ENCODE results near the gene GLRA2. TPM values are rescaled to one million over a fixed set of nuclear protein-coding genes. Genes with fewer than 3 reads are reported as not detected.
"Not testable (repeated sequence)": the region's sequence is repeated elsewhere in the genome, so short reads cannot be mapped to it uniquely, and the experiment has no call there.

Gene GLRA2
- total RNA-seq, 4 donors from 2014 or later, result 0.48 TPM; not detected in 3

DNA sequence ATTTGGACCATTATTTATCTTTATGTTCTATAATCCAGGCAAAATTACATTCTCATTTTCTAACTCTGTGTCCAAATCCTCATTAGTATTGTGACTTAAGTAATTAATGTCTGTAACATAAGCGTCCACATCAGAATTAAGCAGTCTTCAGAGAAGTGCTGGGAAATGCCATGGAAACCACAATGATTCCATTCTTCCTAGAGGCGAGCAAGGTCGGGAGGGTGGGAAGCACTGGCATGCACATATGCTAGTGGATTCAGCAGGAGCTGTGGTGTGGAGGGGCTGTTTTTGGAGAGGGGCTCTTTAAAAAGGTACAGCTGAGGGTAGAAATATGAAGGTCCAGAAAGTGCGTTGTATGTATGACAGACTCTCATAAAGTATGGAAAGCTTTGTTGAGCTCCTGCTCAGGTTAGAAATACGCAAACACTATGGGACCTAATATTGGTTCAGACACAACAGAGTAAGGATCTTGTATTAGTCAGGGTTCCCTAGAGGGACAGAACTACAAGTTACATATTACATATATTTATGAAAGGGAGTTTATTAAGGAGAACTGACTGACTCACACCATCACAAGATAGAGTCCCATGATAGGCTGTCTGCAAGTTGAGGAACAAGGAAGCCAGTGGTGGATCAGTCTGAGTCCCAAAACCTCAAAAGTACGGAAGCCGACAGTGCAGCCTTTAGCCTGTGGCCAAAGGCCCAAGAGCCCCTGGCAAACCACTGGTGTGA, 61.5 kb downstream of the GLRA2 start:
- intact Hi-C loops (cut with DNase I; ENCODE audit: low total_unique reads), result no loop called here
- Histone ChIP-seq H3K4me3 (no peak overlapping the region), H3K9me3 (no peaks in the 10 kb centered on the region)

DNA sequence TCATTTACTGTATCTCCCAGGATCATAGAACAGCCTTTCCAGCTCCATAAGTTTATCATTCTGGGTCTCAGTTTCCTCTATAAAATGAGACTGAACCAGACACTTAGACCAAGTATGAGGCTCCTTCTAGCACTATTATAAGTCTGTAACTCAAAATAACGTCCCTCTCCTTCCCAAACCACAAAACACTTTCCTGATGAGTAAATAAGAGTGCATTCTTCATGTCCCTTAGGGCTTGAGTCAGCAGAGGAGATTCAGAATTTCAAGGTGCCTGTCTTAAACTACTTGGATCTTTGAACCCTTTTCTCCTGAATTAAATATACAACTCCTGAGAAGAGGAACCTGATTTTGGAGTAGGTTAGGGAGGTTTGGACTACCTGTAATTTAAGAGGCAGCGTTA, 62.6 kb downstream of the GLRA2 start:
- TF ChIP-seq, protein P1, sequence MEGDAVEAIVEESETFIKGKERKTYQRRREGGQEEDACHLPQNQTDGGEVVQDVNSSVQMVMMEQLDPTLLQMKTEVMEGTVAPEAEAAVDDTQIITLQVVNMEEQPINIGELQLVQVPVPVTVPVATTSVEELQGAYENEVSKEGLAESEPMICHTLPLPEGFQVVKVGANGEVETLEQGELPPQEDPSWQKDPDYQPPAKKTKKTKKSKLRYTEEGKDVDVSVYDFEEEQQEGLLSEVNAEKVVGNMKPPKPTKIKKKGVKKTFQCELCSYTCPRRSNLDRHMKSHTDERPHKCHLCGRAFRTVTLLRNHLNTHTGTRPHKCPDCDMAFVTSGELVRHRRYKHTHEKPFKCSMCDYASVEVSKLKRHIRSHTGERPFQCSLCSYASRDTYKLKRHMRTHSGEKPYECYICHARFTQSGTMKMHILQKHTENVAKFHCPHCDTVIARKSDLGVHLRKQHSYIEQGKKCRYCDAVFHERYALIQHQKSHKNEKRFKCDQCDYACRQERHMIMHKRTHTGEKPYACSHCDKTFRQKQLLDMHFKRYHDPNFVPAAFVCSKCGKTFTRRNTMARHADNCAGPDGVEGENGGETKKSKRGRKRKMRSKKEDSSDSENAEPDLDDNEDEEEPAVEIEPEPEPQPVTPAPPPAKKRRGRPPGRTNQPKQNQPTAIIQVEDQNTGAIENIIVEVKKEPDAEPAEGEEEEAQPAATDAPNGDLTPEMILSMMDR (IDR thresholded peaks at IDR 0.05), result no peak
- TF ChIP-seq POLR2A (IDR thresholded peaks at IDR 0.05), result no peak
- no peak overlapping the region for H3K4me3 ChIP-seq
- DNase-seq, result no peak
- intact Hi-C loops (cut with DNase I; ENCODE audit: low total_unique reads), result no loop called here
- no peaks in the 10 kb centered on the region for H3K4me1 ChIP-seq
- no peak overlapping the region for H3K27ac ChIP-seq
- no peaks in the 10 kb centered on the region for H3K36me3 ChIP-seq
- H3K9me3 ChIP-seq, result no peaks in the 10 kb centered on the region
- H3K27me3 ChIP-seq, result no peaks in the 10 kb centered on the region

More for the DNA sequence above, 61.5 kb downstream of the GLRA2 start:
- Histone ChIP-seq H3K36me3 (no peaks in the 10 kb centered on the region), H3K4me1 (no peaks in the 10 kb centered on the region), H3K27ac (no peak overlapping the region), H3K27me3 (no peaks in the 10 kb centered on the region)
- TF ChIP-seq, protein P1 (IDR thresholded peaks at IDR 0.05), result no peak
- no peak for TF ChIP-seq POLR2A (IDR thresholded peaks at IDR 0.05)
- DNase-seq, result no peak

DNA sequence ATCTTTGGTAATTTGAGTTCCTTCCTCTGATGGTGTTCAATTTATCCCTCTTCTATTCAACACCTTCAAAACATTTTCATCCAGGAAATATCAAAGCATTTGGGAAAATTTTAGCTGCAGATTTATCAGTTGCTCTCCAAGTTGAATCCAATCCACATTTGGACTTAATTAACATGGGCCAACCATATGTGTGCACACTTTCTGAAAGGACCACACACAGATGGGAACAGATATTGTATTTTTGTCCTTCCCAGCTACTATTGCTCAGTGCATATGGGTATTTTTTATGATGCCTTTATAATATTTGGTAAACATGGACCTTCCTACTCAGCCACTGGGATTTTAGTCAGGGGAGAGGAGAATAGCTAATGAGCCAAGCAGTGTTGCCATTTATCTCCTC, 65.2 kb downstream of the GLRA2 start:
- Histone ChIP-seq H3K9me3 (no peaks in the 10 kb centered on the region), H3K36me3 (no peaks in the 10 kb centered on the region), H3K27ac (no peak overlapping the region), H3K4me1 (no peaks in the 10 kb centered on the region), H3K4me3 (no peak overlapping the region), H3K27me3 (no peaks in the 10 kb centered on the region)
- TF ChIP-seq, protein P1 (IDR thresholded peaks at IDR 0.05), result no peak
- TF ChIP-seq POLR2A (IDR thresholded peaks at IDR 0.05), result no peak
- intact Hi-C loops (cut with DNase I; ENCODE audit: low total_unique reads), result no loop called here
- no peak for DNase-seq

DNA sequence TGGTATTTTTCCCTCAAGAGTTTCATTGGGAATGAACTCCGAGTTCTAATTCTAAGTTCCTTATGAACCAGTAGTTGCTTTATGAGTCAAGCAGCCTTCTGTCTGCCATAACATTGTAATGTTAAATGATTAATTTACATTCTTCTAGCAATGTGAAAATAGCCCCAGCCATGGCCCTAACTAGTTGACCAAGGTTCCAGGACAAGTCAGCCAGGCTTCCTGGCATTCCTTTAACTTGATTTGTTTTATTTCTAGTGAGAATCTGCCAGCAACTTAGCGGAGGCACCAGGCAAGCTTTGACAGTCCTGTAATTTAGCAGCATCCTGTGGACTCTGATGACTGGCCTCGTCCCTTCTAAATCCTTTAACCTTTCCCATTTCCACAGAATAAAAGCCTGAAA, 69.0 kb downstream of the GLRA2 start:
- no peak for DNase-seq
- TF ChIP-seq, protein P1 (IDR thresholded peaks at IDR 0.05), result no peak
- no peak for TF ChIP-seq POLR2A (IDR thresholded peaks at IDR 0.05)
- Histone ChIP-seq H3K27me3 (no peaks in the 10 kb centered on the region), H3K9me3 (no peaks in the 10 kb centered on the region), H3K4me1 (no peaks in the 10 kb centered on the region), H3K27ac (no peak overlapping the region), H3K4me3 (no peak overlapping the region), H3K36me3 (no peaks in the 10 kb centered on the region)
- intact Hi-C loops (cut with DNase I; ENCODE audit: low total_unique reads), result no loop called here

DNA sequence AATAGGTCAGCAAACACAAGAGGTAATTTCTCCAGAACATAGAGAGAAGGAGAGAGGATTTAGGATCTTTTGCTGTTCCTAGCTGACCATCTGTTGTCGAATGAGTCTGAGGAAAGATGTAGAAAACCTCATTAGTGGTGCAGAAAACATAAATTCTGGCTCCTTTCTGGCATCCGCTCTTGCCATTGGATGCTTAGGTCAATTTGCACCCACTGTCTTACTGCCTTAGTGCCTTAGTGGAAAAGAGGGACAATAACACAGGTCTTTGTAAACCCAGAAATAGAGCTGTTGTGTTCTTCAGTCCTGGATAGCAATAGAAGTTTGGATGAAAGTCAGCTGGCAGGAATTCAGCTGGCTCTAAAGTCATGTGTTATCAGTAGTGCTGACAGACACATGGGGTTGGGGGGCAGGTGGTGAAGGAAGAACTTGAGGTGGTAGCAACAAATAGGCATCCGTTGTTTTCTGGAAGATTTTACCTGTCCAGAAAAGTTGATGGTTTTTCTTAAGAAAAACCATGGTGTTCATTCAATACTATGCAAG, 78.2 kb downstream of the GLRA2 start:
- no peak for TF ChIP-seq POLR2A (IDR thresholded peaks at IDR 0.05)
- TF ChIP-seq, protein P1 (IDR thresholded peaks at IDR 0.05), result no peak
- no peaks in the 10 kb centered on the region for H3K36me3 ChIP-seq
- DNase-seq, result no peak

DNA sequence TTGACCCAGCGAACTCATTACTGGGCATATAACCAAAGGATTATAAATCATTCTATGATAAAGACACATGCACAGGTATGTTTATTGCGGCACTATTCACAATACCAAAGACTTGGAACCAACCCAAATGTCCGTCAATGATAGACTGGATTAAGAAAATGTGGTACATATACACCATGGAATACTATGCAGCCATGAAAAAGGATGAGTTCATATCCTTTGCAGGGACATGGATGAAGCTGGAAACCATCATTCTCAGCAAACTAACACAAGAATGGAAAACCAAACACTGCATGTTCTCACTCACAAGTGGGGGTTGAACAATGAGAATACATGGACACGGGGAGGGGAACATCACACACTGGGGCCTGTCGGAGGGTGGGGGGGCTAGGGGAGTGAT, 83.1 kb downstream of the GLRA2 start:
- H3K9me3 ChIP-seq; H3K27ac ChIP-seq; H3K4me3 ChIP-seq; H3K36me3 ChIP-seq; H3K27me3 ChIP-seq; DNase-seq; H3K4me1 ChIP-seq; intact Hi-C loops (cut with DNase I; ENCODE audit: low total_unique reads): not testable (repeated sequence)

More for the DNA sequence above, 78.2 kb downstream of the GLRA2 start:
- intact Hi-C loops (cut with DNase I; ENCODE audit: low total_unique reads), result no loop called here
- no peaks in the 10 kb centered on the region for H3K4me1 ChIP-seq
- H3K27me3 ChIP-seq, result no peaks in the 10 kb centered on the region
- H3K4me3 ChIP-seq, result no peak overlapping the region
- no peaks in the 10 kb centered on the region for H3K9me3 ChIP-seq
- H3K27ac ChIP-seq, result no peak overlapping the region
